Pancreas (tissue), 10 donors: ENCODE results near the gene RYR3. TPM values are rescaled to one million over a fixed set of nuclear protein-coding genes. Genes with fewer than 3 reads are reported as not detected.

Source experiments
- ATAC-seq, 4 donors: fragments of 200-7000 bp; cut with Tn5 transposase; one replicate each; pipeline versions ENCODE4 v1.8.0 to v1.9.1; 2020; ENCODE audit warnings: mild to moderate bottlenecking in 4 of 4, moderate library complexity in 4 of 4
- DNase-seq, 6 donors: peaks; one replicate each; pipeline ENCODE4 v3.0.0-alpha.2; 2020
- FAIRE-seq: peaks from 2 replicates; lab custom pipeline; 2012; peaks lifted over from hg19 to GRCh38; lab: Jason Lieb, UNC
- H3K27ac ChIP-seq, 4 donors: fragments of 200-600 bp; sonication (generic); 1 replicate in 3 of 4; 2 replicates in 1 of 4; pipeline versions ENCODE4 v1.5.0 to v1.8.0; 2020
- H3K27me3 ChIP-seq, 4 donors: fragments of 200-600 bp; one replicate each; pipeline ENCODE4 v1.8.0; 2021
- H3K36me3 ChIP-seq, 3 donors: fragments of 200-600 bp; sonication (generic) in 1 of 3; one replicate each; pipeline versions ENCODE4 v1.5.0 to v1.8.0; 2020 to 2021
- H3K4me1 ChIP-seq, 3 donors: fragments of 200-600 bp; one replicate each; pipeline ENCODE4 v1.8.0; 2021
- H3K4me3 ChIP-seq, 4 donors: fragments of 200-600 bp; sonication (generic) in 2 of 4; one replicate each; pipeline versions ENCODE4 v1.5.0 to v1.8.0; 2020 to 2021
- H3K9me3 ChIP-seq, 4 donors: fragments of 200-600 bp; one replicate each; pipeline ENCODE4 v1.8.0; 2021
- CTCF ChIP-seq, 4 donors: fragments of 200-600 bp; sonication (generic) in 3 of 4; IDR thresholded peaks; one replicate each; pipeline versions ENCODE4 v1.5.0 to v1.8.0; 2021; ENCODE audit warnings: antibody characterized with exemption in 4 of 4
- WGBS, 2 donors: extraction: QIAGEN DNeasy Blood & Tissue Kit; methylation state at CpG; one replicate each; pipeline ENCODE4 v1.1.7; 2013; 5-methylcytosine and 5-hydroxymethylcytosine counted together
- intact Hi-C, 3 donors: fragments of 100-400 bp; cut with DNase I; formaldehyde crosslinking; loops; one replicate each; pipeline versions ENCODE4 v1.11.1 to v1.14.2; 2022
- polyA plus RNA-seq, 2 donors: library from polyadenylated mRNA; stranded (reverse); fragments of 200-250 nt; gene quantifications; one replicate each; pipeline ENCODE4 v1.2.3, GENCODE V29; 2013
- total RNA-seq, 6 donors: library from RNA; stranded (reverse); fragmentation: NEBNext Ultra II Directional in 4 of 6; extraction: Animal tissue kit (Norgen Biotek cat#: 25700) in 4 of 6; gene quantifications; one replicate each; pipeline versions ENCODE4 v1.2.1 to v1.2.4, GENCODE V29; 2021 to 2023
- donor health status: healthy with polysubstance abuse.
- donor health status: DM: no; HTN: no; CAD: no; lungs with moderate emphysema.
- donor health status: DM: no; HTN: no; CAD: no.
- donor health status: control.
- donor health status: control.
- donor health status: Bipolar disorder and iron deficiency.
- donor health status: DM: yes; HTN: yes; CAD: no.
- donor health status: DM: no; HTN: no; CAD: no.
- donor health status: DM: no; HTN: no; CAD: no.
- donor health status: DM: yes; HTN: yes; CAD: no.

RYR3 gene
- total and polyA plus RNA-seq, 8 donors = 0.03 to 0.52 (median 0.13) TPM

GRCh38 chr15:33680336-33680735 lies 369.6 kb downstream of the RYR3 start:
- H3K27me3 ChIP-seq = peaks cover 0 to 15% (median 0%) of the 10 kb centered on the region in 4 donors
- intact Hi-C loops = no loop called here
- DNase-seq (no peak), ATAC-seq (no peak), FAIRE-seq (no peak)
- TF ChIP-seq CTCF (IDR thresholded peaks at IDR 0.05) = no peak
- 42 to 54% methylated on average over 5 of the region's 5 CpGs for WGBS, 2 donors
- no peaks in the 10 kb centered on the region for H3K9me3 ChIP-seq
- H3K36me3 ChIP-seq = no peaks in the 10 kb centered on the region
- H3K4me1 ChIP-seq = no peaks in the 10 kb centered on the region
- no peak overlapping the region for H3K27ac ChIP-seq
- H3K4me3 ChIP-seq = no peak overlapping the region

- no peaks in the 10 kb centered on the region for H3K36me3 ChIP-seq
- no peak overlapping the region for H3K27ac ChIP-seq
- H3K9me3 ChIP-seq = no peaks in the 10 kb centered on the region
- DNase-seq (no peak), FAIRE-seq (no peak), ATAC-seq (no peak)
- intact Hi-C loops = no loop called here
- WGBS, 2 donors = 72 to 80% methylated on average over 12 of the region's 12 CpGs
- H3K4me1 ChIP-seq = no peaks in the 10 kb centered on the region
- no peak for TF ChIP-seq CTCF (IDR thresholded peaks at IDR 0.05)
- no peak overlapping the region for H3K4me3 ChIP-seq
- no peaks in the 10 kb centered on the region for H3K27me3 ChIP-seq
Measured at GRCh38 chr15:33693166-33693800, 382.5 kb downstream of the RYR3 start.

- H3K4me1 ChIP-seq = no peaks in the 10 kb centered on the region
- no peak for TF ChIP-seq CTCF (IDR thresholded peaks at IDR 0.05)
- no peaks in the 10 kb centered on the region for H3K27me3 ChIP-seq
- no peaks in the 10 kb centered on the region for H3K9me3 ChIP-seq
- ATAC-seq = no peak
- no peak overlapping the region for H3K4me3 ChIP-seq
- no peaks in the 10 kb centered on the region for H3K36me3 ChIP-seq
- no peak overlapping the region for H3K27ac ChIP-seq
- WGBS, 2 donors = 55 to 62% methylated on average over 6 of the region's 6 CpGs
- no peak for DNase-seq
- intact Hi-C loops = loop anchor here in 1 of 3 donors (5.0 kb wide), 1 partner anchor 406 kb away; no protein-coding TSS in a partner anchor
- no peak for FAIRE-seq
Measured at GRCh38 chr15:33698126-33698525, 387.4 kb downstream of the RYR3 start.

GRCh38 chr15:33699145-33699544 lies 388.4 kb downstream of the RYR3 start:
- Histone ChIP-seq H3K27ac (no peak overlapping the region), H3K9me3 (no peaks in the 10 kb centered on the region), H3K4me3 (no peak overlapping the region), H3K36me3 (no peaks in the 10 kb centered on the region), H3K27me3 (no peaks in the 10 kb centered on the region), H3K4me1 (no peaks in the 10 kb centered on the region)
- no peak for FAIRE-seq
- intact Hi-C loops = loop anchor here in 1 of 3 donors (5.0 kb wide), 1 partner anchor 407 kb away; no protein-coding TSS in a partner anchor
- 70 to 80% methylated on average over 2 of the region's 2 CpGs for WGBS, 2 donors
- no peak for DNase-seq
- ATAC-seq = no peak
- no peak for TF ChIP-seq CTCF (IDR thresholded peaks at IDR 0.05)
